GM12878 (cell line): ENCODE data around the gene SATB2.

Source experiments
- EZH2 ChIP-seq: IDR thresholded peaks from 2 replicates; pipeline ENCODE4 v1.6.1; 2012; ENCODE audit warnings: low read depth, mild to moderate bottlenecking, control low read depth, inconsistent platforms, low read length, borderline replicate concordance; ENCODE audit not compliant: control insufficient read depth
- GABPA ChIP-seq: IDR thresholded peaks from 2 replicates; pipeline ENCODE4 v1.6.1; 2014; ENCODE audit warnings: antibody characterized with exemption, low read depth, mild to moderate bottlenecking, inconsistent platforms
- RFX5 ChIP-seq: IDR thresholded peaks from 2 replicates; pipeline ENCODE4 v1.6.1; 2011; ENCODE audit warnings: low read depth, low read length, improper control_type of control experiment
- RUNX3 ChIP-seq: IDR thresholded peaks from 2 replicates; pipeline ENCODE4 v1.6.1; 2012; ENCODE audit warnings: low read length, inconsistent platforms
- ZNF274 ChIP-seq: IDR thresholded peaks from one replicate; pipeline ENCODE4 v1.8.0; 2011; ENCODE audit not compliant: insufficient read length, insufficient read depth
- TF ChIP-seq, protein P1 (sequence below): IDR thresholded peaks from 2 replicates; pipeline ENCODE4 v1.6.1; 2012; ENCODE audit warnings: low read depth, low read length, improper control_type of control experiment
- TF ChIP-seq, protein P2 (sequence below): fragments of 450-650 bp; formaldehyde crosslinking; IDR thresholded peaks from 2 replicates; pipeline ENCODE4 v1.4.0; 2022; ENCODE audit warnings: mild to moderate bottlenecking, moderate library complexity
- TF ChIP-seq, protein P3 (sequence below), 3 experiments: IDR thresholded peaks in 2 of 3; conservative IDR thresholded peaks in 1 of 3; 2 replicates each; pipeline ENCODE4 v1.5.1; 2011; ENCODE audit warnings: low read depth in 3 of 3, low read length in 3 of 3, mild to moderate bottlenecking in 3 of 3, control low read depth in 2 of 3, moderate library complexity in 2 of 3, inconsistent platforms in 1 of 3, mixed read lengths in 1 of 3; ENCODE audit not compliant: control insufficient read depth in 2 of 3, insufficient read depth in 1 of 3; ENCODE audit errors: extremely low read depth in 1 of 3
- TF ChIP-seq, protein P4 (sequence below): IDR thresholded peaks from 2 replicates; pipeline ENCODE4 v1.6.1; 2012; ENCODE audit warnings: low read length, inconsistent platforms

DNA sequence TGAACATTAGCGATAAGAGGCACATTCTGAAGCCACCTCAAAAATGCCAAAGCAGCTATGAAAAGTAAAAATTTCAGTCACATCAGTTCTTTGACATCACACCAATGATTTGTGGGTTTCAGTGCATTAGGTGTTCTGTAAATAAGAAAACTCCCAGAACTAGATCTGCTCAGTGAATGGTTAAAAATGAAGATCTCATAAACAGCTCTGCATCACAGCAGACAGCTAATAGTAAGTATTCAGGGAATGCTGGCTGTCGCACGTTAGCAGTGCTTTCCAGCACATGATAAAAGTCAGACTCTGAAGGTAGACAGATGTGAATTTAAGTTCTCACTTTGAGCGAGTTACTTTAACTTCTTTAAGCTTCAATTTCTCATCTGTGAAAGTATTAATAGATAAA is 154.9 kb downstream of the SATB2 start:
- TF ChIP-seq RFX5, result no peak
- TF ChIP-seq GABPA, result no peak
- TF ChIP-seq EZH2, result no peak
- TF ChIP-seq, protein P1, sequence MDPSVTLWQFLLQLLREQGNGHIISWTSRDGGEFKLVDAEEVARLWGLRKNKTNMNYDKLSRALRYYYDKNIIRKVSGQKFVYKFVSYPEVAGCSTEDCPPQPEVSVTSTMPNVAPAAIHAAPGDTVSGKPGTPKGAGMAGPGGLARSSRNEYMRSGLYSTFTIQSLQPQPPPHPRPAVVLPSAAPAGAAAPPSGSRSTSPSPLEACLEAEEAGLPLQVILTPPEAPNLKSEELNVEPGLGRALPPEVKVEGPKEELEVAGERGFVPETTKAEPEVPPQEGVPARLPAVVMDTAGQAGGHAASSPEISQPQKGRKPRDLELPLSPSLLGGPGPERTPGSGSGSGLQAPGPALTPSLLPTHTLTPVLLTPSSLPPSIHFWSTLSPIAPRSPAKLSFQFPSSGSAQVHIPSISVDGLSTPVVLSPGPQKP, result no peak
- TF ChIP-seq, protein P2, sequence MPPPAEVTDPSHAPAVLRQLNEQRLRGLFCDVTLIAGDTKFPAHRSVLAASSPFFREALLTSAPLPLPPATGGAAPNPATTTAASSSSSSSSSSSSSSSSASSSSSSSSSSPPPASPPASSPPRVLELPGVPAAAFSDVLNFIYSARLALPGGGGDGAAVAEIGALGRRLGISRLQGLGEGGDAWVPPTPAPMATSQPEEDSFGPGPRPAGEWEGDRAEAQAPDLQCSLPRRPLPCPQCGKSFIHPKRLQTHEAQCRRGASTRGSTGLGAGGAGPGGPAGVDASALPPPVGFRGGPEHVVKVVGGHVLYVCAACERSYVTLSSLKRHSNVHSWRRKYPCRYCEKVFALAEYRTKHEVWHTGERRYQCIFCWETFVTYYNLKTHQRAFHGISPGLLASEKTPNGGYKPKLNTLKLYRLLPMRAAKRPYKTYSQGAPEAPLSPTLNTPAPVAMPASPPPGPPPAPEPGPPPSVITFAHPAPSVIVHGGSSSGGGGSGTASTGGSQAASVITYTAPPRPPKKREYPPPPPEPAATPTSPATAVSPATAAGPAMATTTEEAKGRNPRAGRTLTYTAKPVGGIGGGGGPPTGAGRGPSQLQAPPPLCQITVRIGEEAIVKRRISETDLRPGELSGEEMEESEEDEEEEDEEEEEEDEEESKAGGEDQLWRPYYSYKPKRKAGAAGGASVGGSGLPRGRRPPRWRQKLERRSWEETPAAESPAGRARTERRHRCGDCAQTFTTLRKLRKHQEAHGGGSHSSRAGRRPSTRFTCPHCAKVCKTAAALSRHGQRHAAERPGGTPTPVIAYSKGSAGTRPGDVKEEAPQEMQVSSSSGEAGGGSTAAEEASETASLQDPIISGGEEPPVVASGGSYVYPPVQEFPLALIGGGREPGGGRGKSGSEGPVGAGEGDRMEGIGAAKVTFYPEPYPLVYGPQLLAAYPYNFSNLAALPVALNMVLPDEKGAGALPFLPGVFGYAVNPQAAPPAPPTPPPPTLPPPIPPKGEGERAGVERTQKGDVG, result no peak
- TF ChIP-seq, protein P3, sequence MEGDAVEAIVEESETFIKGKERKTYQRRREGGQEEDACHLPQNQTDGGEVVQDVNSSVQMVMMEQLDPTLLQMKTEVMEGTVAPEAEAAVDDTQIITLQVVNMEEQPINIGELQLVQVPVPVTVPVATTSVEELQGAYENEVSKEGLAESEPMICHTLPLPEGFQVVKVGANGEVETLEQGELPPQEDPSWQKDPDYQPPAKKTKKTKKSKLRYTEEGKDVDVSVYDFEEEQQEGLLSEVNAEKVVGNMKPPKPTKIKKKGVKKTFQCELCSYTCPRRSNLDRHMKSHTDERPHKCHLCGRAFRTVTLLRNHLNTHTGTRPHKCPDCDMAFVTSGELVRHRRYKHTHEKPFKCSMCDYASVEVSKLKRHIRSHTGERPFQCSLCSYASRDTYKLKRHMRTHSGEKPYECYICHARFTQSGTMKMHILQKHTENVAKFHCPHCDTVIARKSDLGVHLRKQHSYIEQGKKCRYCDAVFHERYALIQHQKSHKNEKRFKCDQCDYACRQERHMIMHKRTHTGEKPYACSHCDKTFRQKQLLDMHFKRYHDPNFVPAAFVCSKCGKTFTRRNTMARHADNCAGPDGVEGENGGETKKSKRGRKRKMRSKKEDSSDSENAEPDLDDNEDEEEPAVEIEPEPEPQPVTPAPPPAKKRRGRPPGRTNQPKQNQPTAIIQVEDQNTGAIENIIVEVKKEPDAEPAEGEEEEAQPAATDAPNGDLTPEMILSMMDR (IDR thresholded peaks at IDR 0.05 in 2 of 3, conservative IDR thresholded peaks at IDR 0.05 in 1 of 3; ENCODE audit: control insufficient read depth in 2 of 3, extremely low read depth in 1 of 3, insufficient read depth in 1 of 3, low read depth in 3 of 3, low read length in 3 of 3), result no peak
- no peak for TF ChIP-seq RUNX3
- no peak for TF ChIP-seq ZNF274
- TF ChIP-seq, protein P4, sequence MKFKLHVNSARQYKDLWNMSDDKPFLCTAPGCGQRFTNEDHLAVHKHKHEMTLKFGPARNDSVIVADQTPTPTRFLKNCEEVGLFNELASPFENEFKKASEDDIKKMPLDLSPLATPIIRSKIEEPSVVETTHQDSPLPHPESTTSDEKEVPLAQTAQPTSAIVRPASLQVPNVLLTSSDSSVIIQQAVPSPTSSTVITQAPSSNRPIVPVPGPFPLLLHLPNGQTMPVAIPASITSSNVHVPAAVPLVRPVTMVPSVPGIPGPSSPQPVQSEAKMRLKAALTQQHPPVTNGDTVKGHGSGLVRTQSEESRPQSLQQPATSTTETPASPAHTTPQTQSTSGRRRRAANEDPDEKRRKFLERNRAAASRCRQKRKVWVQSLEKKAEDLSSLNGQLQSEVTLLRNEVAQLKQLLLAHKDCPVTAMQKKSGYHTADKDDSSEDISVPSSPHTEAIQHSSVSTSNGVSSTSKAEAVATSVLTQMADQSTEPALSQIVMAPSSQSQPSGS, result no peak
